Lower leg skin (tissue), 4 donors: ENCODE results near the gene SAXO1. TPM values are rescaled to one million over a fixed set of nuclear protein-coding genes. Genes with fewer than 3 reads are reported as not detected.

Source experiments
- DNase-seq, 2 donors: peaks; one replicate each; pipeline ENCODE4 v3.0.0-alpha.2; 2019; ENCODE audit warnings: low spot score in 2 of 2
- H3K4me3 ChIP-seq: fragments of 200-600 bp; sonication (generic); 2 replicates; pipeline ENCODE4 v1.5.1; 2017; ENCODE audit warnings: mild to moderate bottlenecking, low read depth; ENCODE audit not compliant: poor library complexity, severe bottlenecking
- POLR2A ChIP-seq, 2 donors: fragments of 450-650 bp; IDR thresholded peaks; one replicate each; pipeline ENCODE4 v1.6.1; 2016 to 2017; ENCODE audit warnings: antibody characterized with exemption in 2 of 2, mild to moderate bottlenecking in 1 of 2, moderate library complexity in 1 of 2
- WGBS, 2 donors: methylation state at CpG; one replicate each; pipeline ENCODE4 v1.1.5; 2018; 5-methylcytosine and 5-hydroxymethylcytosine counted together
- intact Hi-C: fragments of 100-400 bp; cut with DNase I; formaldehyde crosslinking; loops from one replicate; pipeline ENCODE4 v1.15.0; 2023; ENCODE audit warnings: low total_unique reads
- total RNA-seq, 4 donors: library from RNA; depleted of rRNA; stranded (reverse); fragments of >200 nt; gene quantifications; one replicate each; pipeline ENCODE4 v1.1.0, GENCODE V29; 2016
- TF ChIP-seq, protein P1 (sequence below), 3 donors: fragments of 450-650 bp; IDR thresholded peaks; one replicate each; pipeline ENCODE4 v1.5.1; 2016; ENCODE audit warnings: antibody characterized with exemption in 3 of 3, mild to moderate bottlenecking in 3 of 3, moderate library complexity in 2 of 3

Gene SAXO1
- total RNA-seq, 4 donors from 2014 or later: 0.30 to 1.1 (median 0.56) TPM; not detected in 1

DNA sequence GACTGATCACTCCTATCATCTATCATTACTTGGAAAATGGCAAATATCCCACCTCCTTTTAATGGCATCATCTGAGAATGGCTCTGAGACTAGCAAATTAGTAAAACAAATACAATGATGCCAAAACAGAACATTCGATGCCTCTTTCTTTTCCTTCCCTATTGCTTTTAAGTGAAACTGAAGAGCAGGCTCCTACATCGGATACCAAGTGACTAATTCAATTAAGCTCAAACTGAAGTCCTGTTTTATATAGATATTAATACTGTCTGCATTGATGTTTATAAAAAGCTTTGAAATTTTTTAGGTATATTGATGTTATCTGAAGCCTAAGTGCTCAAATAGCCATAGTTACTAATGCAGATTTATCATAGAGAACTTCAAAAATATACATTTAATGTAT, 43.9 kb downstream of the SAXO1 start:
- TF ChIP-seq, protein P1, sequence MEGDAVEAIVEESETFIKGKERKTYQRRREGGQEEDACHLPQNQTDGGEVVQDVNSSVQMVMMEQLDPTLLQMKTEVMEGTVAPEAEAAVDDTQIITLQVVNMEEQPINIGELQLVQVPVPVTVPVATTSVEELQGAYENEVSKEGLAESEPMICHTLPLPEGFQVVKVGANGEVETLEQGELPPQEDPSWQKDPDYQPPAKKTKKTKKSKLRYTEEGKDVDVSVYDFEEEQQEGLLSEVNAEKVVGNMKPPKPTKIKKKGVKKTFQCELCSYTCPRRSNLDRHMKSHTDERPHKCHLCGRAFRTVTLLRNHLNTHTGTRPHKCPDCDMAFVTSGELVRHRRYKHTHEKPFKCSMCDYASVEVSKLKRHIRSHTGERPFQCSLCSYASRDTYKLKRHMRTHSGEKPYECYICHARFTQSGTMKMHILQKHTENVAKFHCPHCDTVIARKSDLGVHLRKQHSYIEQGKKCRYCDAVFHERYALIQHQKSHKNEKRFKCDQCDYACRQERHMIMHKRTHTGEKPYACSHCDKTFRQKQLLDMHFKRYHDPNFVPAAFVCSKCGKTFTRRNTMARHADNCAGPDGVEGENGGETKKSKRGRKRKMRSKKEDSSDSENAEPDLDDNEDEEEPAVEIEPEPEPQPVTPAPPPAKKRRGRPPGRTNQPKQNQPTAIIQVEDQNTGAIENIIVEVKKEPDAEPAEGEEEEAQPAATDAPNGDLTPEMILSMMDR (IDR thresholded peaks at IDR 0.05): no peak
- no peak for TF ChIP-seq POLR2A (IDR thresholded peaks at IDR 0.05)
- 83 to 86% methylated on average over 2 of the region's 2 CpGs for WGBS, 2 donors
- intact Hi-C loops: no loop called here
- no peak overlapping the region for H3K4me3 ChIP-seq
- no peak for DNase-seq

DNA sequence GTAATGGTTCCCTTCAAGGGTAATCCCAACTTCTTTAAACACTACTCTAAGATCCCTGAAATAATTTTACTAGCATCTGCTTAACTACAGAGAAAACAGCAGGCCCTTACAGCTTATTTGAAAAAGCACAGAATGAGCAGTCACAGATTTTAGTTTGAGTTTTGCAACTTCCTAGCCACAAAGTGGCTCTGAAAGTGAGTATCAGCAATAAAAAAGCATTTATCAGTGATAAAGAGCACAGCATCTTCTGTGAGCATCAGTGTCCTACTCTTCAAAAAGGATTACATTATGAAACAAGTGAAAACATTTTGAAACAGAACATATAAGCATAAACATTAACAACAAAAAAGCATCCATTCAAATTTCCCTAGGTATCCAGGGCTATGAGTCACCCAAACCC, 45.0 kb downstream of the SAXO1 start:
- no peak for DNase-seq
- TF ChIP-seq, protein P1 (IDR thresholded peaks at IDR 0.05): no peak
- TF ChIP-seq POLR2A (IDR thresholded peaks at IDR 0.05): no peak
- intact Hi-C loops: no loop called here
- no peak overlapping the region for H3K4me3 ChIP-seq

DNA sequence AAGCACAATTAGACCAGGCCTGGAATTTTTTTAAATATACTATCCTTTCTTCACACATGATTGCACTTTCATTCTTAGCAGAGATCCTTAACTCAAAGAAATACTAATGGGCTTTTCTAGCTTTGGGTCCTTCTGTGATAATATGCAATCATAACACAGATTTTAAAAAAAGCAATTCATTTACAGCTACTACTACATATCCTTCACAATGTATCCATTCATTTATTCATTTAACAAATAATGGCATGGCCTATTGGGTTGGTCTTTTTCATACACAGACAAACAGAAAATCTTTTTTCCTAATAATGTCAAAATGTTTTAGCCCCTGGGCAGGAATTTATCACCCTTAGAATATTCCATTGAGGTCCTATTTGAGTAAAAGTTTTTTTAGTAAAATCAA, 47.0 kb downstream of the SAXO1 start:
- no peak overlapping the region for H3K4me3 ChIP-seq
- TF ChIP-seq POLR2A (IDR thresholded peaks at IDR 0.05): no peak
- TF ChIP-seq, protein P1 (IDR thresholded peaks at IDR 0.05): no peak
- intact Hi-C loops: no loop called here
- DNase-seq: no peak

DNA sequence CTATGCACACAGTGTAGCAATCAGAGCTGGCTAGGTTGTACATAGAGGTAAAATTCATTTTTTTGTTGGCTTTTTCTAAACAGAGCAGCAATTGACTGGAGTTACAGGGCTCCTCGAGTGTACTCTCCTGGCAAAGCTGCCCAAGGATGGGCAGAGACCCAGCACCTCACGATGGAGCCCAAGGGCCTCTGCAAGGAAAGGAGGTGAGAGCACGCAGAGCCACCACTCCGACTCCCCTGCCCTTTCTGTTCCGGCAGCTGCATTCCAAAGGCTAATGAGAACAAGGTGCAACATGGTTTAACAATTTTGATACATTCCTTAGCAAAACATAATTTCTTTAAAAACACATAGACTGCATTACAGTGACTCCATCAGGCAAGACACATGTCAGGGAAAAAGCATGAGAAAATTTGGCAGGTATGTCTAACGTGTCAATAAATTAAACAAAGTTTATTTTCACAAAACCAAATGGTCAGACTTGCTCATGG, 47.5 kb downstream of the SAXO1 start:
- intact Hi-C loops: no loop called here
- DNase-seq: no peak
- TF ChIP-seq POLR2A (IDR thresholded peaks at IDR 0.05): no peak
- TF ChIP-seq, protein P1 (IDR thresholded peaks at IDR 0.05): no peak
- WGBS, 2 donors: 19 to 23% methylated on average over 6 of the region's 6 CpGs
- no peak overlapping the region for H3K4me3 ChIP-seq

DNA sequence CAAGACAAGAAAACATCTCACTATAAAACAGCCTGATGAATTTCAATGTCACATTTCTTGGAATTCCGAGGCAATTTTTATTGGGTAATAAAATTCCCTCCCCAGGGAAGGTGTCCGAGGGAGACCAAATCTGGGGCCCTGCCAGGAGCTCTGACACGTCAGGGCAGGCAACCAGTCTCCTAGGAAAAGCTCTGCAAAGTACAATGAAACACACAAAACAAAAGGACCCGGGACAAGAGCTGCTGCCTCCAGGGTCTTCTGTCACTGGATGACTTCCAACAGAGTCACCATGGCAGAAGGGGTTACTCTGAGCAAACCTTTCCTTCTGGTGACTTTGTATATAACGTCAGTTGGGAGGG, 50.8 kb downstream of the SAXO1 start:
- H3K4me3 ChIP-seq: no peak overlapping the region
- TF ChIP-seq POLR2A (IDR thresholded peaks at IDR 0.05): no peak
- TF ChIP-seq, protein P1 (IDR thresholded peaks at IDR 0.05): no peak
- 21 to 40% methylated on average over 5 of the region's 5 CpGs for WGBS, 2 donors
- intact Hi-C loops: no loop called here
- no peak for DNase-seq

DNA sequence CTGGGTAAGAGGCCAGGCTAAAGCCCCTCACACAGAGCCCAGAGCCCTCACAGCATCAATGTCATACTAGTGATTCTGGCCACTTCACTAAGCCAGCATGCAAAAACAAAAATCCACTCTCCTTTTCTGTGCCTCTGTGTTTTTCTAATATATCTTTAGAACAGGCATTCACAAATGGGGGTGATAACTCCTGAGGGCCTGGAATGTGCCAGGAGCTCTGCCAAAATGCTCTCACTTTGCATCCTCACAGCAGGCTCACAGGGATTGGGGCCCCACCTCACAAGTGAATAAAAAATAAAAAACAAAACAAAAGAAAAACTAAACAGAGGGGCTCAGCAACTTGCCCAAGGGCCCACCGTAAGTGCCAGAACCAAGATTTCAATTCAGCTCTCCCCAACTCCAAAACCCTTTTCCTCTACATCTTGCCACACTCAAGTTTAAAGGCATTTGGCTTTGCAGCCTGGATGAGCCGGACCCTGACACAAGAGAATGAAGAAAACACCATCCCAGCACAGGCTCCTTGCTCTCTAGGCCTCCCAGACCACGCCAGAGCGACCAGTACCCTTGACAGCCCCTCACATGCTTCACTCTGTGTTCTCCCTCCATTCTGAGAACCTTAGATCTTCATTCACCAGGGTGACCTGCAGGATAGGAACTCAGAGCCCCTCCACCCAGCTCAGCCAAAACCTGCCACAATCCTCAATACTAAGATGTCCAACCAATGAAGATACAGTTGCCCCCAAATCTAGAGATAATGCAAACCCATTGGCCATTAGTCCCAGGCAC, 51.3 kb downstream of the SAXO1 start:
- no peak for DNase-seq
- 80 to 89% methylated on average over 4 of the region's 4 CpGs for WGBS, 2 donors
- no peak for TF ChIP-seq POLR2A (IDR thresholded peaks at IDR 0.05)
- TF ChIP-seq, protein P1 (IDR thresholded peaks at IDR 0.05): no peak
- H3K4me3 ChIP-seq: no peak overlapping the region
- intact Hi-C loops: no loop called here
